GM18873 (cell line): ENCODE results near the gene ART1.
A peak's percentile ranks its signal among the peaks of the same experiment; 100 is the strongest.
"Not testable (repeated sequence)": the region's sequence is repeated elsewhere in the genome, so short reads cannot be mapped to it uniquely, and the experiment has no call there.

Experiments
- ATAC-seq: cut with Tn5 transposase; IDR thresholded peaks from one replicate; pipeline ENCODE4 v1.9.1; 2021; ENCODE audit warnings: mild to moderate bottlenecking, moderate library complexity, moderate number of reproducible peaks; ENCODE audit not compliant: unreplicated experiment, low FRiP score

Gene ART1

GRCh38 chr11:3644817-3645235 is at the start of gene ART1:
ART1 (plus strand) TSS chr11:3645128; CDS start chr11:3659214, 14,086 bp downstream.
- ATAC-seq: no peak

- not testable (repeated sequence) for ATAC-seq
Observed at GRCh38 chr11:3597743-3598142, 47.2 kb upstream of the ART1 start.

- not testable (repeated sequence) for ATAC-seq
Observed at GRCh38 chr11:3600201-3600600, 44.7 kb upstream of the ART1 start.

GRCh38 chr11:3604167-3604566 is 40.8 kb upstream of the ART1 start:
- no peak for ATAC-seq

GRCh38 chr11:3605283-3605662 is 39.7 kb upstream of the ART1 start:
- no peak for ATAC-seq

GRCh38 chr11:3605771-3606203 is 39.1 kb upstream of the ART1 start:
- ATAC-seq: no peak

- no peak for ATAC-seq
Observed at GRCh38 chr11:3609416-3610265, 35.3 kb upstream of the ART1 start.

- no peak for ATAC-seq
Observed at GRCh38 chr11:3610846-3611245, 34.1 kb upstream of the ART1 start.

- ATAC-seq: no peak
Observed at GRCh38 chr11:3611976-3612678, 32.8 kb upstream of the ART1 start.

GRCh38 chr11:3613998-3614741 is 30.8 kb upstream of the ART1 start:
- no peak for ATAC-seq

GRCh38 chr11:3614742-3615171 is 30.2 kb upstream of the ART1 start:
- ATAC-seq: peak; percentile 60

- ATAC-seq: no peak
Observed at GRCh38 chr11:3615998-3616397, 28.9 kb upstream of the ART1 start.

GRCh38 chr11:3616721-3617460 is 28.0 kb upstream of the ART1 start:
- ATAC-seq: no peak

- ATAC-seq: no peak
Observed at GRCh38 chr11:3617990-3618389, 26.9 kb upstream of the ART1 start.

- ATAC-seq: no peak
Observed at GRCh38 chr11:3622521-3622920, 22.4 kb upstream of the ART1 start.

GRCh38 chr11:3623121-3623520 is 21.8 kb upstream of the ART1 start:
- no peak for ATAC-seq

- no peak for ATAC-seq
Observed at GRCh38 chr11:3623767-3624458, 21.0 kb upstream of the ART1 start.

GRCh38 chr11:3626250-3626960 is 18.5 kb upstream of the ART1 start:
- no peak for ATAC-seq

- no peak for ATAC-seq
Observed at GRCh38 chr11:3627291-3627690, 17.6 kb upstream of the ART1 start.
